ENCODE measurements around the gene SLC30A2. TPM values are rescaled to one million over a fixed set of nuclear protein-coding genes. Genes with fewer than 3 reads are reported as not detected.
A peak's percentile ranks its signal among the peaks of the same experiment; 100 is the strongest.

Gene SLC30A2
- total and polyA plus RNA-seq, 9 of the 15 experiments (the other 6 are each of a cell fraction or from before 2014, with no cell fraction given): 0.01 to 0.18 (median 0.06) TPM; not detected in 3

GRCh38 chr1:26029864-26030481 lies 15.9 kb downstream of the SLC30A2 start (continued):
- no peak for TF ChIP-seq TARDBP (IDR thresholded peaks at IDR 0.05)
- no peak for TF ChIP-seq NFE2 (IDR thresholded peaks at IDR 0.05; ENCODE audit: low read depth)
- TF ChIP-seq DIDO1 (tag; IDR thresholded peaks at IDR 0.05; ENCODE audit: low read depth): no peak
- no peak for TF ChIP-seq ZNF583 (CRISPR knock-in tag; IDR thresholded peaks at IDR 0.05)
- TF ChIP-seq STAT5A (IDR thresholded peaks at IDR 0.05; ENCODE audit: borderline replicate concordance, low read length): no peak
- no peak for TF ChIP-seq ZNF695 (CRISPR knock-in tag; IDR thresholded peaks at IDR 0.05)
- TF ChIP-seq PRMT5 (CRISPR knock-in tag; IDR thresholded peaks at IDR 0.05): no peak
- TF ChIP-seq, protein P1, sequence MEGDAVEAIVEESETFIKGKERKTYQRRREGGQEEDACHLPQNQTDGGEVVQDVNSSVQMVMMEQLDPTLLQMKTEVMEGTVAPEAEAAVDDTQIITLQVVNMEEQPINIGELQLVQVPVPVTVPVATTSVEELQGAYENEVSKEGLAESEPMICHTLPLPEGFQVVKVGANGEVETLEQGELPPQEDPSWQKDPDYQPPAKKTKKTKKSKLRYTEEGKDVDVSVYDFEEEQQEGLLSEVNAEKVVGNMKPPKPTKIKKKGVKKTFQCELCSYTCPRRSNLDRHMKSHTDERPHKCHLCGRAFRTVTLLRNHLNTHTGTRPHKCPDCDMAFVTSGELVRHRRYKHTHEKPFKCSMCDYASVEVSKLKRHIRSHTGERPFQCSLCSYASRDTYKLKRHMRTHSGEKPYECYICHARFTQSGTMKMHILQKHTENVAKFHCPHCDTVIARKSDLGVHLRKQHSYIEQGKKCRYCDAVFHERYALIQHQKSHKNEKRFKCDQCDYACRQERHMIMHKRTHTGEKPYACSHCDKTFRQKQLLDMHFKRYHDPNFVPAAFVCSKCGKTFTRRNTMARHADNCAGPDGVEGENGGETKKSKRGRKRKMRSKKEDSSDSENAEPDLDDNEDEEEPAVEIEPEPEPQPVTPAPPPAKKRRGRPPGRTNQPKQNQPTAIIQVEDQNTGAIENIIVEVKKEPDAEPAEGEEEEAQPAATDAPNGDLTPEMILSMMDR (IDR thresholded peaks at IDR 0.05 in 2 of 3, conservative IDR thresholded peaks at IDR 0.05 in 1 of 3; ENCODE audit: insufficient read depth in 2 of 3, low read depth in 1 of 3, low read length in 3 of 3): peak; percentile 68 to 91 (median 71)
- no peak for TF ChIP-seq MITF (IDR thresholded peaks at IDR 0.05)
- peak in 1 of 2 experiments; percentile 49; a peak in 1 of 4 replicates for TF ChIP-seq KDM1A (IDR thresholded peaks at IDR 0.05)
- TF ChIP-seq TAF1 (IDR thresholded peaks at IDR 0.05; ENCODE audit: control insufficient read depth, extremely low read depth, insufficient read depth, low read length, severe bottlenecking): no peak
- no peak for TF ChIP-seq ZBTB1 (CRISPR knock-in tag; IDR thresholded peaks at IDR 0.05; ENCODE audit: borderline replicate concordance, low read depth)
- TF ChIP-seq ZNF217 (CRISPR knock-in tag; IDR thresholded peaks at IDR 0.05): no peak
- TF ChIP-seq ZNF347 (CRISPR knock-in tag; IDR thresholded peaks at IDR 0.05; ENCODE audit: low read depth): no peak
- no peak for TF ChIP-seq GTF2F1 (IDR thresholded peaks at IDR 0.05; ENCODE audit: low read depth, low read length)
- no peak for TF ChIP-seq CHAMP1 (IDR thresholded peaks at IDR 0.05)
- 0 out of 2 replicates have a peak, but pooled peaks have one; percentile 18 for TF ChIP-seq L3MBTL2 (IDR thresholded peaks at IDR 0.05)
- TF ChIP-seq TOE1 (IDR thresholded peaks at IDR 0.05; ENCODE audit: borderline replicate concordance): peak; percentile 22; the same call in 1 of the 2 replicates
- no peak for TF ChIP-seq TOE1 (CRISPR knock-in tag; IDR thresholded peaks at IDR 0.05; ENCODE audit: borderline replicate concordance, low read depth)
- TF ChIP-seq HMGN3 (IDR thresholded peaks at IDR 0.05; ENCODE audit: borderline replicate concordance, extremely low read depth, insufficient read length, low read depth, low read length): no peak
- TF ChIP-seq MYC (IDR thresholded peaks at IDR 0.05; ENCODE audit: low read depth, low read length): peak; percentile 91
- no peak for TF ChIP-seq MYC (CRISPR knock-in tag; IDR thresholded peaks at IDR 0.05; ENCODE audit: borderline replicate concordance, low read depth)
- TF ChIP-seq ZNF143 (CRISPR knock-in tag; IDR thresholded peaks at IDR 0.05): no peak
- no peak for TF ChIP-seq NFE2L1 (tag; IDR thresholded peaks at IDR 0.05; ENCODE audit: borderline replicate concordance, low read depth)
- no peak for TF ChIP-seq ZNF561 (CRISPR knock-in tag; conservative IDR thresholded peaks at IDR 0.05)
